A172 (cell line): ENCODE measurements around the gene STARD3NL. TPM values are rescaled to one million over a fixed set of nuclear protein-coding genes. Genes with fewer than 3 reads are reported as not detected.

Experiments used
- DNase-seq: peaks from one replicate; pipeline ENCODE4 v3.0.0-alpha.2; 2015; ENCODE audit warnings: low spot score
- total RNA-seq: library from RNA; depleted of rRNA; stranded (reverse); fragments of >200 nt; shearing (Covaris generic); gene quantifications from 2 replicates; pipeline ENCODE4 v1.2.3, GENCODE V29; 2014

Gene STARD3NL
- total RNA-seq, 1 experiment from 2014 or later, result 160 TPM

- DNase-seq, result peak; percentile 36
Measured at GRCh38 chr7:38185395-38186307, 7.6 kb downstream of the STARD3NL start.

DNA sequence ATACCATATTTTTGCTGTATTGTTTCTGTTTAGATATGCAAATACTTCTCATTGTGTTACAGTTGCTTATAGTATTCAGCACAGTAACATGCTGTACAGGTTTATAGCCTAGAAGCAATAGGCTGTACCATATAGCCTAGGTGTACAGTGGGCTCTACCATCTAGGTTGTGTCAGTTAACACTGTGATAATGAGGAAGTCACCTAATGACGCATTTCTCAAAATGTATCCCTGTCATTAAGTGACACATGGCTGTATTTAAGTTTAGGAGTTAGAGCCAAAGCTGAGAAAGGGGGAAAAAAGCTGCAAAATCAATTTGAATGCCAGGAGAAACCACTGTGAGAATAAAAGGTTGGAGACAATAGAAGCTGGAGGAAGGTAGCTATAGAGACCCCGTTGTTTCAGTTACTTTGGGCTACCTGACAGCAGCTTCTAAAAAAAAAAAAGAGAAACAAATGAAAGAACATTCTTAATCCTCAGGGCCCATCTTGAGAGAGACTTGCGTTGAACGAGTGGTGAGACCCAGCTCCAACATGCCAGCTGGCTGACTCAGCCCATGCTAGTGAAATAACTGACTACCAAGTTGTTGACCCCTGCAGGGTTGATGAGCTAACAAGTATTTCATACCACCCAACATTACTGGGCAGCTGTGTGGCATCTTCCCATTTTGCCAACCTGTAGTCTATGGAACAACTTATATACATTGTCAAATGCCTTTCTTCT, 8.7 kb downstream of the STARD3NL start:
- peak; percentile 87 for DNase-seq

- no peak for DNase-seq
Measured at GRCh38 chr7:38187794-38188440, 9.9 kb downstream of the STARD3NL start.

DNA sequence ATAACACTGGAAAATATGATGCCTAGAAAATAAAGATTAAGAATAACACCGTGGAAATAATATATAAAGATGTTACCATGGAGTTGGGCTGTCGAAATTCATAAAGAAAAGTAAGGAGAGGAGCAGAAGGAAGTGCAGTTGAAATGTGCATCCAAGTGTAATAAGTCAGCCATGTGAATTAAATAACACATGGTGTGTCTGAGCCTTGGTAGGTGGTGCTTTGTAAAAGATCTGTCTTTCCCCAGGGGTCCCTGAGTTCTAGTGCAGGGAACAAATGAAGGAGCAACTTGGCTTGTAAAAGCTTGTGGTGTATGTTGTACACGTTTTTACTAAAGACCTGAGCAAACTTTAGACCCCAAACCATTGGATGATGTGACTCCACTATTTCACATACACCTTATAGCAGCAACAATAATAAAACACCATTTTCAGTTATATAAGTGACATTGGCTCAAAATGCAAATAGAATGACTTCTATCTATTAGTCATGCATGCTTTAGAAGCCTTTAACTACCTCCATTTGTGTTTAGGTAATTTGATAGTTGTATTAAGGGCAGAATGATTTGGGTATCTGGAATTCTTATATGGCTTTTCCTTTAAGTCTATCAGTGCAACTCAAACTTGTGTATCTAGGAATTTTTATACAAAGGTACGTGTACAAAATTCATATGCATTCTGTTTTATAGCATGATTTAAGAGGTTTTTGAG, 11.3 kb downstream of the STARD3NL start:
- no peak for DNase-seq

- no peak for DNase-seq
Measured at GRCh38 chr7:38190011-38190410, 12.0 kb downstream of the STARD3NL start.

GRCh38 chr7:38191791-38192190, 13.7 kb downstream of the STARD3NL start:
- no peak for DNase-seq

GRCh38 chr7:38192327-38192726, 14.3 kb downstream of the STARD3NL start:
- DNase-seq, result no peak

- peak; percentile 50 for DNase-seq
Measured at GRCh38 chr7:38195804-38196595, 18.0 kb downstream of the STARD3NL start.

GRCh38 chr7:38198366-38198765, 20.3 kb downstream of the STARD3NL start:
- DNase-seq, result no peak

GRCh38 chr7:38199154-38199553, 21.1 kb downstream of the STARD3NL start:
- DNase-seq, result no peak

- no peak for DNase-seq
Measured at GRCh38 chr7:38199782-38200181, 21.7 kb downstream of the STARD3NL start.

DNA sequence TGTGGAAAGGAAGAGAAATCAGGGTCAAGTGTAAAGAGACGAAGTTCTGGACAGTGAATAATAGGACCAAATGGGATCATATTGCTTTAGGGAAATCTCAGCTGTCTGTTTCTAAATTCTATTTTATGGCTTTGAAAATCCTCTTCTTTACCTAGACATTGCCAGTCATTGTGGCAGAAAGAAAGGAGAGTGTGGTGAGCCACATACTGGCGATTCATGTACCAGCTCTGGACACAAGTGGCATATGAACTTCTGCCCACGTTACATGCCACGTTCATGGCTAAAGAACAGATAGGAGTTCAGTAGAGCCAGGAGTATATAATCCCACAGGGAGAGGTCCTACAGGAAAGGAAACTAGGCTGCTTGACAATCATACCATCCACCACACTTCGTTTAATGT, 28.0 kb downstream of the STARD3NL start:
- DNase-seq, result no peak

DNA sequence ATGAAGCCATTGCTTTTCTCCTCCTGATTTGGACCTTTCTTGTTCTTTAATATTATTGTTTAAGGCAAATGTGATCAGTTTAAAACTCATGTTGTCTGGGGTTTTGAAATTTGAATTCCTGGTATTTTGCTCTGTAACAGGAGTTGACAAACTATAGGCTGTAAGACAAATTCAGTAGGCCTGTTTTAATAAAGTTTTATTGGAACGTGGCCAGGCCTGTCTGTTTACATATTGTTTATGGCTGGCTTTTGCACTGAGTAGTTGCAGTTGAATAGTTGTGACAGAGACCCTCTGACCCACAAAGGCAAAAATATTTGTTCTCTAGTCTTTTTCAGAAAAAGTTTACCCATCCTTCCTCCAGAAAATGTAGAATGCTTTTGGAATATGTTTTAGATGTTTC, 29.8 kb downstream of the STARD3NL start:
- no peak for DNase-seq

GRCh38 chr7:38211486-38211885, 33.4 kb downstream of the STARD3NL start:
- DNase-seq, result no peak

DNA sequence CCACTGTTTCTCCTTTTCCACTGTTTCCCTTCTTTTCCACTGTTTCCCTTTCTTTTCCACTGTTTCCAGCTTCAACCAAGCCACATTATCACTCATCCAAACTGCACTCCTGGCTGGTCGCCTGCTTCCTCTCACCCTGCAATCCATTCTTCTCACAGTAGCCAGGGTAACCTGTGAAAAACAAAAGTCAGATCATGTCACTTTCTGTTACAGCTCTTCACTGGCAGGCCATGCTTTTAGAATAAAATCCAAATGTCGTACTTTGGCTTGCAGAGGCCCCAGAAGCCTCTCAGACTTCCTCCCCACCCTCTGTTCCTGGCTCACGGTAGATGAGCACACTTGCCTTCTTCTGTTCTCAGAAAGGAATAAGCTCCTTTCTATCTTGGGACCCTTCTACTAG, 33.9 kb downstream of the STARD3NL start:
- DNase-seq, result no peak

GRCh38 chr7:38215115-38215514, 37.1 kb downstream of the STARD3NL start:
- no peak for DNase-seq

DNA sequence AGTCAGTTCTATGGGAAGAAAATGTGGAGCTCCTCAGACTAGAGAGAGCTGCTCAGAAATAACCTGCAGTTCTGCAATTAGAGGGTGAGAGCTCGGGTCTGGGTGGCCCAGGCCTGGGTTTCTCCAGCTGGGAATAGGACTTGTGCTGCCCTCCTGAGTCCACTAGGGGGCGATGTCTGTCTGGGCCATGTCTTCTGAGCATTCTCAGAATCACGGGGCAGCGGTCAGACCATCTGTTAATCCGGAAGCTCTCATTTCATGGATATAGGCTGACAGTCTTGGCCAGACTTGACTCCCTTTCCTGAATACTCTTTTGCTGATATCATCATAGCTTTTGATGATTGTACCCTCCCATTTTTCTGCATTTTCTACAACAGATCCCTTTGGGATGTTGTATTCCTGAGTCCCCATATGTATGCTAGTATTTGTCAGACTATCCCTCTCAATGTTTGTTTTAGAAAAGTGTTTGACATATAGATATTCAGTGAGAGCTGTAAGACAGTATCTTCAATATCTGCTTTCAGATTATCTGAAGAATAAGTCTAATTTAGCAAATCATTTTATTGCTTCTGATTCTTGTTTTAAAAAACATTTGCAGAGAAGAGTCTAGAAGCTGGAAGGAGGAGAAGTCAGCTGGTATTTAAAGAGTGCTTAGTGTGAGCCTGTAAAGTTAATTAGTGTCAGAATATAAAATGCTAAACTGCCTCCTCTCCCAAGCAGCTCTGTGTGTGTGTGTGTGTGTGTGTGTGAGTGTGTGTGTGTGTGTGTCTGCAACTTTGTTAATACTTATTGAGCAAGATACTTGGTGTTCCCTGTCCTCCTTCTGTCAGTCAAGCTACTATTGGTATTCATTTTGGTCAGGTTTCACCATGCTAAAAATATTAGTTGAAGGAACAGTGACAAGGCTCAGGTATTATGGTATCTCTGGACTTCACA, 38.0 kb downstream of the STARD3NL start:
- DNase-seq, result peak; percentile 88

DNA sequence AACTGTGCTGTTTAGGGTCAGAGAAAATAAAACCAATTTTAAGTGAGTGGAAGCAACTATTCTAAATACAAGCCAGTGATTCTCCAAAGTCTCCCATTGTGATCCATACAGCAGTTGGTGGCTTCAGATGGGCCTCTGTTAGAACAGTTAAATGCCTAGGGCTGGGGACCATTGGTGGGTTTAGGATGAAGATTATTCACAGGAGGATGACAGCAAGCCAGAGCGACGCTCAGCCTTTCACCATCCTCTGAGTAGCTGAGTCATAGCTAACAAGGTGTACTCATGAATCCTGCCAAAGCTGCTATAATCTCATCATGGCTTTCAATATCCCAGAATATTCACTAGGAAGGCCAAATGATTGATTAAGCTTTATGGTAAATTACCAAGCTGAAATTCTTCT, 39.6 kb downstream of the STARD3NL start:
- no peak for DNase-seq

- no peak for DNase-seq
Measured at GRCh38 chr7:38220452-38220851, 42.4 kb downstream of the STARD3NL start.
